ENCODE measurements around the gene MTHFD2. TPM values are rescaled to one million over a fixed set of nuclear protein-coding genes. Genes with fewer than 3 reads are reported as not detected.

MTHFD2 gene
- total and polyA plus RNA-seq, 2 of the 8 experiments (the other 6 are each of a cell fraction or from before 2014, with no cell fraction given): 99.5 to 291 TPM

GRCh38 chr2:74233648-74234047, 35.2 kb downstream of the MTHFD2 start:
- Histone ChIP-seq H3K4me3 (ENCODE audit: extremely low read depth in 1 of 4, insufficient read depth in 2 of 4, low read depth in 3 of 4, low read length in 4 of 4) (no peak overlapping the region), H3K27me3 (replicated peaks in 1 of 4; ENCODE audit: control insufficient read depth in 3 of 4, extremely low read depth in 1 of 4, insufficient read depth in 3 of 4, low read length in 3 of 4) (no peaks in the 10 kb centered on the region), H2AK5ac (ENCODE audit: low read depth, low read length) (no peak overlapping the region), H4K8ac (ENCODE audit: extremely low read depth, insufficient read depth, low read length) (no peak overlapping the region), H3K9me3 (ENCODE audit: insufficient read depth in 2 of 2, low read depth in 1 of 2, low read length in 1 of 2) (no peaks in the 10 kb centered on the region), H2BK5ac (ENCODE audit: low read depth, low read length) (no peak overlapping the region), H4K5ac (ENCODE audit: insufficient read length, low read depth, low read length) (no peak overlapping the region), H2BK20ac (ENCODE audit: low read length) (no peak overlapping the region), H3K23me2 (ENCODE audit: low read depth, low read length) (0 out of 2 replicates have a peak, but pooled peaks cover 2% of the 10 kb centered on the region), H3K9ac (replicated peaks in 1 of 4; ENCODE audit: extremely low read depth in 1 of 4, low read depth in 3 of 4, low read length in 3 of 4) (no peak overlapping the region), H3K79me2 (ENCODE audit: control insufficient read depth in 1 of 2, insufficient read depth in 2 of 2, low read length in 2 of 2) (no peaks in the 10 kb centered on the region), H2BK12ac (ENCODE audit: low read depth, low read length) (no peak overlapping the region), H3K18ac (ENCODE audit: extremely low read depth, low read length) (no peak overlapping the region), H3K14ac (ENCODE audit: insufficient read length) (no peak overlapping the region), H2AFZ (ENCODE audit: low read length) (no peak overlapping the region), H3K23ac (ENCODE audit: insufficient read length) (no peak overlapping the region), H4K20me1 (replicated peaks in 1 of 2; ENCODE audit: control insufficient read depth in 1 of 2, insufficient read depth in 2 of 2, low read length in 2 of 2) (no peaks in the 10 kb centered on the region), H3K79me1 (ENCODE audit: low read depth, low read length) (no peaks in the 10 kb centered on the region), H3K36me3 (ENCODE audit: control insufficient read depth in 2 of 4, insufficient read depth in 4 of 4, low read length in 3 of 4) (no peaks in the 10 kb centered on the region), H3K27ac (ENCODE audit: low read depth, low read length) (no peak overlapping the region), H3K4me2 (ENCODE audit: insufficient read depth in 1 of 2, low read depth in 2 of 2, low read length in 2 of 2) (no peak overlapping the region), H3K56ac (replicated peaks; ENCODE audit: insufficient read length, low read depth, low read length) (no peak overlapping the region), H3K4ac (replicated peaks; ENCODE audit: insufficient read length, low read depth, low read length) (no peak overlapping the region), H3K4me1 (replicated peaks in 1 of 4; ENCODE audit: control insufficient read depth in 3 of 4, insufficient read depth in 4 of 4, low read length in 3 of 4) (no peaks in the 10 kb centered on the region; a peak in 2 of 7 replicates), H4K91ac (replicated peaks; ENCODE audit: insufficient read length, low read length) (no peak overlapping the region), H2BK15ac (ENCODE audit: low read length) (no peak overlapping the region), H2BK120ac (replicated peaks; ENCODE audit: low read depth, low read length) (no peak overlapping the region)
- no peak for TF ChIP-seq RBBP5 (IDR thresholded peaks at IDR 0.05; ENCODE audit: borderline replicate concordance, low read depth, low read length)
- no peak for TF ChIP-seq RFX5 (IDR thresholded peaks at IDR 0.05; ENCODE audit: borderline replicate concordance, low read depth, low read length)
- no peak for TF ChIP-seq CREB1 (IDR thresholded peaks at IDR 0.05)
- TF ChIP-seq CHD1 (IDR thresholded peaks at IDR 0.05; ENCODE audit: low read depth, low read length): no peak
- TF ChIP-seq E2F6 (IDR thresholded peaks at IDR 0.05): no peak
- TF ChIP-seq ZNF274 (IDR thresholded peaks at IDR 0.05; ENCODE audit: borderline replicate concordance, extremely low read depth, low read length): no peak
- TF ChIP-seq YY1 (IDR thresholded peaks at IDR 0.05; ENCODE audit: low read depth, low read length): no peak
- no peak for TF ChIP-seq TBP (IDR thresholded peaks at IDR 0.05; ENCODE audit: low read depth, low read length)
- TF ChIP-seq KDM4A (IDR thresholded peaks at IDR 0.05; ENCODE audit: low read depth, low read length, severe bottlenecking): no peak
- TF ChIP-seq RXRA (IDR thresholded peaks at IDR 0.05; ENCODE audit: insufficient read depth, low read depth, low read length): no peak
- no peak for TF ChIP-seq BACH1 (IDR thresholded peaks at IDR 0.05; ENCODE audit: low read length)
- no peak for TF ChIP-seq CBX5 (IDR thresholded peaks at IDR 0.05; ENCODE audit: low read depth, low read length)
- TF ChIP-seq SIX5 (IDR thresholded peaks at IDR 0.05; ENCODE audit: low read depth, low read length): no peak
- TF ChIP-seq SIN3A (conservative IDR thresholded peaks at IDR 0.05 in 1 of 2, IDR thresholded peaks at IDR 0.05 in 1 of 2; ENCODE audit: low read depth in 1 of 2, low read length in 2 of 2): no peak
- TF ChIP-seq KDM1A (IDR thresholded peaks at IDR 0.05; ENCODE audit: borderline replicate concordance, low read length): no peak
- POLR2A ChIA-PET (ENCODE audit: partially characterized antibody): interaction anchor here (11.3 to 72.1 kb wide), 2 partner anchors 10 to 56 kb away, joined by 91 to 2699 read pairs; partner anchors contain the start of genes BOLA3, MOB1A and MTHFD2
- DNase-seq (ENCODE audit: low read depth in 1 of 2, low spot score in 2 of 2) (no peak), FAIRE-seq (no peak)
- CTCF ChIA-PET (ENCODE audit: partially characterized antibody): interaction anchor here (1.4 to 1.6 kb wide), 2 partner anchors 16 to 102 kb away, joined by 5 to 6 read pairs; no protein-coding TSS in a partner anchor
